GM23338 (cell line): ENCODE measurements around the gene LILRA5.
"Not testable (repeated sequence)": the region's sequence is repeated elsewhere in the genome, so short reads cannot be mapped to it uniquely, and the experiment has no call there.

Source experiments
- CREB1 ChIP-seq: fragments of 250-450 bp; sonication (Bioruptor Pico); IDR thresholded peaks from 2 replicates; pipeline ENCODE4 v1.5.0; 2020; ENCODE audit warnings: low read depth, mild to moderate bottlenecking, moderate library complexity
- CTCF ChIP-seq, 2 experiments: fragments of 200-600 bp in 1 of 2; sonication (generic) in 1 of 2; conservative IDR thresholded peaks; 2 replicates each; pipeline versions ENCODE4 v1.5.1 to v1.6.1; 2016 to 2017; ENCODE audit warnings: antibody characterized with exemption in 2 of 2, low read depth in 2 of 2, mild to moderate bottlenecking in 2 of 2, moderate library complexity in 1 of 2
- ETS1 ChIP-seq: IDR thresholded peaks from 2 replicates; pipeline ENCODE4 v1.6.1; 2016; ENCODE audit warnings: antibody characterized with exemption
- EZH2 ChIP-seq: fragments of 200-600 bp; sonication (generic); IDR thresholded peaks from one replicate; pipeline ENCODE4 v1.8.0; 2017; ENCODE audit warnings: antibody characterized with exemption, mild to moderate bottlenecking, low read depth; ENCODE audit not compliant: unreplicated experiment
- EZH2phosphoT487 ChIP-seq: fragments of 200-600 bp; sonication (generic); IDR thresholded peaks from one replicate; pipeline ENCODE4 v1.8.1; 2018; ENCODE audit warnings: antibody characterized with exemption; ENCODE audit not compliant: unreplicated experiment
- JUNB ChIP-seq: IDR thresholded peaks from one replicate; pipeline ENCODE4 v1.6.1; 2016; ENCODE audit warnings: antibody characterized with exemption; ENCODE audit not compliant: unreplicated experiment
- POLR2AphosphoS5 ChIP-seq: IDR thresholded peaks from 2 replicates; pipeline ENCODE4 v1.6.1; 2016; ENCODE audit warnings: antibody characterized with exemption, low read depth
- REST ChIP-seq: IDR thresholded peaks from one replicate; pipeline ENCODE4 v1.6.1; 2018; ENCODE audit warnings: antibody characterized with exemption; ENCODE audit not compliant: unreplicated experiment

- peak; percentile 25 to 34; a peak in 3 of 4 replicates for TF ChIP-seq CTCF (conservative IDR thresholded peaks at IDR 0.05; ENCODE audit: low read depth in 2 of 2)
- not testable (repeated sequence) for TF ChIP-seq POLR2AphosphoS5, EZH2, EZH2phosphoT487, JUNB, REST, ETS1
- peak; percentile 20; the same call in 1 of the 2 replicates for TF ChIP-seq CREB1 (CRISPR knock-in tag)
Observed at GRCh38 chr19:54322934-54323333, 10.0 kb upstream of the LILRA5 start.
